Activated naive CD4-positive, alpha-beta T cell treated with Interleukin-2 at 50 U/mL for 16 hours (primary cell): ENCODE measurements around the gene DUT.

Experiments used
- DNase-seq: peaks from one replicate; pipeline ENCODE4 v3.0.0-alpha.2; 2020

Gene DUT

DNA sequence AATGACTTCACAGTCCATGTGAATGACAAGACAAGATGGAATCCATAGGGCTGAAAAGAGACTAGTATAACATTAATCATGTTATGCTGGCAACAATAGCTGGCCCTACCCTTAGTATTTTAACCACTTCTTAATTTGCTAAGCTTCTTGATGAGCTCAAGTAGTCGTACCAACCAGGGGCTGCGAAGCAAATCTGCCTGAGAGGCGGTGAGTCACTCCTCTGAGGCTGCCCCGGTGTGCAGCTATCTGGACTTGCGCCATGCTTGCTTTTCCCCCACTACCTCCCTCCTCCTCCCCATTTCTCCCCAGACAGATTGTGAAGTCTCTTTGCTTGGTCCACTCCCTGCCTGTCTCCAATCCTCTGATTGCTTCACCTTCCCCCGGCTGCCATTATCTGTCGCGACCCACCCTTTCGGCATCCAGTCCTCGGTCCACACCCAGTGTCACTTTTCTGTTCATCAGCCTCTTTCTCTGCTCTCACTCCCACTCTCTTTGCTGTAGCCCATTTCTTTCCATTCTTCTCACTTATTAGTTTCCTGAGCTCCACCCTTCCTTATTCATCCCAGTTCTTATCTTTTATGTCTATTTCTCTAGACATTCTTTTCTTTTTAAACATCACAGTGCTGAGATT is 42.7 kb downstream of the DUT start:
- DNase-seq = no peak

DNA sequence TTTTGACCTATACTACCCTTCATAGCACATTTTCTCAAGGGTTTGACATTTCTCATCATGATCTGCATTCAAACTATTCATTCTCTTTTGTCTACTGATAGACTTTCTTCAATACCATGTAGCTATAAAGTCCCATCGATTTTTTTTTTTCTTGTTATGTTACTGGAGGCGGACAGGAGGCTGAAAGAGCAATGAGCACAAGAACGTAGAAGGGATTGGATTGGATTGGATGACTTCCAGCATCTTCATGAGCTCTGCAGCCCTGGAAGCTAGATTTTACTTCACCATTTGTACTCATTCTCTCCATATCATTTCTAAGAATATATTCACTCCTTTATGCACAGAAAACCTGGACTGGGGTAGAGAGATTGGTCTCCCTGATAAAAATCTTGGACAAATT is 43.2 kb downstream of the DUT start:
- DNase-seq = no peak

DNA sequence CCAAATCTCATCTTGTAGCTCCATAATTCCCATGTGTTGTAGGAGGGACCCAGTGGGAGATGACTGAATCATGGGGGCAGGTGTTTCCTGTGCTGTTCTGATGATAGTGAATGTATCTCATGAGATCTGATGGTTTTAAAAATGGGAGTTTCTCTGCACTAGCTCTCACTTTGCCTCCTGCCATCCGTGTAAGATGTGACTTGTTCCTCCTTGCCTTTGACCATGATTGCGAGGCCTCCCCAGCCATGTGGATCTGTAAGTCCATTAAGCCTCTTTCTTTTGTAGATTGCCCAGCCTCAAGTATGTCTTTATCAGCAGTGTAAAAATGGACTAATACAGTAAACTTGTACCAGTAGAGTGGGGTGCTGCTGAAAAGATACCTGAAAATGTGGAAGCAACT is 44.5 kb downstream of the DUT start:
- DNase-seq = no peak

DNA sequence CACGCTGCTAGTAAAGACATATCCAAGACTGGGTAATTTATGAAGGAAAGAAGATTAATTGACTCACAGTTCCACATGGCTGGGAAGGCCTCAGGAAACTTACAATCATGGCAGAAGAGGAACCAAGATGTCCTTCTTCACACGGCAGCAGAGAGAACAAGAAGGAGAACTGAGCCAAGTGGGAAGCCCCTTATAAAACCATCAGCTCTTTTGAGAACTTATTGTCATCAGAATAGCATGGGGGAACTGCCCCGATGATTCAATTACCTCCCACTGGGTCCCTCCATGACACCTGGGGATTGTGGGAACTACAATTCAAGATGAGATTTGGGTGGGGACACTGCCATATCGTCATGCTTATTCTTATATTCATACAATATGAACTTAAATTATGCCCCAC is 49.0 kb downstream of the DUT start:
- DNase-seq = no peak

DNA sequence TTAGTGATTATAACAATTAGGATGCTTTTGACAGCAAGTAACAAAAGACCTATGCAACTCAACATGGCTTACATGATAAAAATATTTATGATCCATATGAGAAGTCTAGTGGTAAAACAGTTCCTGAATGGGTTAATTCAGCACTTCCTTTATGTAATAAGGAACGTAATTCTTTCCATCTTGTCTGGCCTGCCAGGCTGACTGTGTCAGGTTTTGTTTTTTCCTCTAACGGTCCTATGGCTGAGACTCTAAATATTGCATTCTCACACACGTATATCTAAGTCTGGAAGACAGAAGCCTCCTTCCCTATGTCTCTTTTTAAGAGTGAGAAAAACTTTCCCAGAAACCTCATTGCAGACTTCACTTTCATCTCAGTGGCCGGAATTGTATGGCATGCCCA is 50.6 kb downstream of the DUT start:
- DNase-seq = no peak

DNA sequence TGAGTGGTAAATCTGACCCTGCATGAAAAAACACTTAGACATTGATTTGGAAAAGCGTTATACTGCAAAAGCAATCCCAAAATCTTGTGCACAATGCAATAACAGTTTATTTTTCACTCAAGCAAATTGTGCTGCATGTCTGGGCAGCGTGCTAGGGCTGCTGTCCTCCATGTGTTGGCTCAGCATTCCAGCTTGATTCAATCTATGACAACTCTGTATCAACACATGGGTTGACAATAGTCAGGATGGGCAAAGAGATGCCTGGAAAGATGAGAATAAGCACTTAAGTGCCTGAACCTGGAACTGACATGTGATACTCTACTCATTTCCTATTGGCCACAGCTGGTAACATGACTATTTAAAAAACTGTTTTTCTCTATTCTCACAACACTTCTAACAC is 51.8 kb downstream of the DUT start:
- DNase-seq = no peak

DNA sequence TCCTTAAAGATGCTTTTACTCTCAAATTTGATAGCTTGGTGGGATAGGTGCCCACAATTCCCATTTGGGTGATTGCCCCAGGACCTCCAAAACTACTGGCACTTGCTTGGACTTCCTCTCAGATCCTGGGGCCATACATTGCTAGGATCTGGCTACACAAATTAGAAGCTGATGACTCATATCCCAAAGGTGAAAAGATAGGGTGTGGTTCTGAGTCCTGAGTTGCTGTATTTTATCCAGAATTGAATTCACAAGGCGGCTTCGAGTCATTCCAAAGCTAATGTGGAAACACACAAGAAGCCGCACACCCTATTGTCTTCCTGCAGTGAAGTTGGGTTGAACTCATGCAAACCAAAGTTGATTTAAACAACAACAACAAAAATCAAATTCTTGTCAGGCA is 53.4 kb downstream of the DUT start:
- no peak for DNase-seq

DNA sequence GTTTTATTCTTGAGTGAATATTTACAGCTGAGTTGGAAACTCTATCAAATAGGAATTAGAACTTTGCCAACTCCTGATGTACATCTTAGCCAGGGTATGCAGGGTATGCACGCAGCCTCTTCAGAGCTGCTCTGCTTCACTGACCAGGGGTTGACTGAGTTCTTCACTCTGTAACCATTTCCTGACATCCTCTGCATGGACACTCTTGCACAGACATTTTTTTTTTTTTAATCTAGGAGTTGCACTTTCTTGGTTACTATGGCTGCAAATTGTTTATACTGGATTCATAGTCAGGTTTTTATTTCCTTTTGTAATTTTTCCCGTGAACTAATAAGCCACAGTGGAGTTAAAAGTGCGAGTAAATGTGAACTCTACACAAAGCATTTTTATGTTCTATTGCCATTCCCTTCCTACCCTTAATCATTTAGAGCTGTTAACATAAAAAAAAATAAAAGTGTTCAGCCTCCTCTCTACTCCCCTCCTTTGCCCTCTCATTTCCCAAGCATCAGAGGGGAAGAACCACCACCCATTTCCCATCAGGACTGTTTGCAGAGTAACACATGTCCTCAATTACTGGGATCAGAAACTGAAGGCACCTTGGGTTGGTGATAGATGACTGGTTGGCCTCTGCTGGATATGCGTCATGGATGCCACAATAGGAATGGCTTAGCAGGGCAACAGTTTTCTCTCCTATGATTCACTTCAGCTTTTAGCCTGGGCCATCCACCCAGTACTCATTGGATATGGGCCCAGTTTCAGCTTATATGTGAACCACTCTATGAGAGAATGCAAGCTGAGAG is 54.0 kb downstream of the DUT start:
- DNase-seq = no peak

DNA sequence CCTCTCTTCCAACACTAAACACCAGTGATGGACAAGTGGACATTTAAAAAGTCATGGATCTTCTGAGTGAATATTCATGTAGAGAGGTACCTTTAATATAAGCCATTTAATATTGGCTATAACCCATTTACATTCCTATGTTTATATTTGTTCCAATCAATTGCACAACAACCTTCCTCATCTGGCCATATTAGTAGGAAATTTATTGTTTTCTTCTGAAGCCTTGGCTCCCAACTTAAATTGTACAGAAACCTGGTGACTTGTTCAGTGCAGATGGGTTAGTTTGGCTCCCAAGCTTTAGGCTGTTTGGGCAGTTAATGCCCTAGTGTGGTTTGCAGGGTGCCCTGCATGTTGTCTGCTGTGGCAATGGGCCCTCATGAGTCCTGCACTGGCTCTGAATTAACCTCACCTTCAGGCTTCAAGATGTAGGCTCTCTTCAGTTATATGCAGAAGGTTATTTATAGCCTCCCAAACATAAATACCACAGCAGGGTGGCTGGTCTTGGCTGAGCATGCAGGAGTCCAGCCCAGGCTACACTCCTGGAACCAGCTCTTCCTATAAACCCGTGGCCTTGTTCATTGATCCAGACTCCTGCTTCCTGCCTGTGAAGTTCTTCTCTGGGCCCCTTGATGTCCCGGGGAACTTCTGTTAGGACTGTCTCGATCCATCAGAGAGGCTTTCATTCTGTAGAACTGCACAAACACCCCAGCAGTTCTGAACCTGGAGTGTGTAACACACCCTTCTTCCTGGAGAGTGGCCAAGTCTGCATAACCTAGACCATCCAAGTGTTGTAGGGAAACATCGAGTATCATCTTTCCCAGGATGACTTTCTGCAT is 57.0 kb downstream of the DUT start:
- no peak for DNase-seq

DNA sequence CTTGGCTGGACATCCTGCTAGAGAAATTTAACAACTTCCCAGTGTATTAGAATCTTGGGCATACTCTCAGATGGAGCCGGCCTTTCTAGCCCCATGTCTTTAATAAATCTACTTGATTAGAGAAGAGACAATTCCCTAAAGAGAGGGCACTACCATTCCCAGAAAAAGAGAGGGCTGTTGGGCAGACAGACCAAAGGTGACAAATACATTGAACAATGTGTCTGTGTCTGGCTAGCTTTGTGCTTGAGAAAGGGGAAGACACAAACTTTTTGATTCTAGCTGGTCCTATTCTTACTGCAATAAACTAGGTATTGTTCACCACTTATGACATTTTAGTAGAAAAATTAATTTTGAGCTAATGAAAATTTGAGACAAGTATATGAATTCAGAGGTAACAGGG is 57.7 kb downstream of the DUT start:
- no peak for DNase-seq

DNA sequence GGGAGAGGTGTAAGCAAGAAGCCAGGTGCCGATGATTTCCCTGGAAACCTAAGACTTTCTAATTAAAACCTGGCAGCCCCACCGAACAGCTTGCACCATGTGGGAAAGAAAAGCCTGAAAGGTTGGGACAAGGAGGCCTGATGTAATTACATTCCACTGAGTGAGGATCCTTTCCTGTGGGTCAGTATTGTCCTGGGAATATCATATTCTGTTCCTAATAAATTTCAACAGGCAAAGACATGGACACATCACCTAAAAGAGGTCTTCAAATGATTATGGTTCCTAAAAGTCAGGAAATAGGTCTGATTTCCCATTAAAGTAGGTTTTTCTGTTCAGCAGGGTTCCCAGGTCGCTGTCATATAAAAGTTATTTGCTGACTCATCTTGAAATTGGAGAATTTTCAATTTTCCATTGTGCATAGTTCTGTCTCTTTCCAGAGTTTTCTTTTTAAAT is 58.5 kb downstream of the DUT start:
- no peak for DNase-seq

DNA sequence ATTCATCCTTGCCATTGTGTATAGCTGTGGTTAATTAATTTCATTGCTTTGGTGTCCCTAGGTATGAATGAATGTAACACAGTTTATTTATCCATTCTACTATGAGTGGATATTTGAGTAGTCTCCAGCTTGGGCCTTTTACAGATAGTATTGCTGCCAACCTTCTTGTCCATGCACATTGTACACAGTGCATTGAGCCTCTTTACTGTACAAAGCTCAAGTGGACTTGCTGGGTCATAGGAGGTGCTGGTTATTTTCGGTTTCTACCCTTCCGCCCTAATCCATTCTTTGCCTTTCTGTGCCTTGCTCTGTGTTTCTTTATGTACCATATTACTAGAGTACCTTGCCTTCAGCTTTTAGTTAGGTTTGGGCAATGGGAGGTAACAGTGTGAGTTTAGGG is 60.7 kb downstream of the DUT start:
- DNase-seq = no peak

DNA sequence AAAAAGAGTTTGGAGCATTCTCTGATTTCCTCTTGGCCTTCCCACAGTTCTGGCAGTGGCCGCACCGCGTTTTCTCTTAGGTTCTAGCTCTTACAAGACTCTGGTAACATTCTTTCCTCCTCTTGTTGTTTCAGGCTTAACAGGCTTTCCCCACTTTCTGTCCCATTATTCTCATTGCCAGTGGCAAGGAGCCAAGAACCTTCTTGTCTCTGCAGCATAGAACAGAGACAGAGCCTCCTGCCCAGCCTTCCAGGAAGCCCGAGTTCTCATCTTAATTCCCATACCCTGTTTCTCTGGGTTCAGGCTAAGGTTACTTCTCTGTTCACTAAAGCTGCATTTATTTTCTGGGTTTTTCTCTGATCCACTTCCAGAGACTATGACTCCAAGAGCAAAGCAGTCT is 61.1 kb downstream of the DUT start:
- no peak for DNase-seq
